RWPE1 (cell line): Measurements from ENCODE around the gene LGALS3BP.
A peak's percentile ranks its signal among the peaks of the same experiment; 100 is the strongest.

Experiments used
- CTCF ChIA-PET: fragments of 350-600 bp; sonication (Branson Sonifier 250); formaldehyde crosslinking; extraction: SDS; loops from one replicate; lab custom pipeline; 2021; lab: Yijun Ruan, JAX
- POLR2A ChIA-PET: fragments of 400-600 bp; formaldehyde crosslinking; extraction: SDS; loops from one replicate; lab custom pipeline; 2020; ENCODE audit warnings: antibody characterized with exemption; ENCODE audit not compliant: low non-redundant PET; lab: Yijun Ruan, JAX
- DNase-seq: peaks from one replicate; pipeline ENCODE4 v3.0.0; 2012; ENCODE audit warnings: low spot score
- H3K27ac ChIP-seq: fragments of 450-650 bp; 2 replicates; pipeline ENCODE4 v1.5.1; 2017
- CTCF ChIP-seq: fragments of 450-650 bp; conservative IDR thresholded peaks from 2 replicates; pipeline ENCODE4 v1.5.1; 2017; ENCODE audit warnings: low read depth, mild to moderate bottlenecking

The LGALS3BP gene

GRCh38 chr17:78979780-78980623 lies at the start of gene LGALS3BP:
TSS of gene LGALS3BP (minus strand) at chr17:78979923. CDS start at chr17:78977191, 2,732 bp downstream.
- ChIA-PET POLR2A (no interaction called here), CTCF (interaction anchor here (0.6 kb wide), 1 partner anchor 282 kb away, joined by 3 read pairs; no protein-coding TSS in a partner anchor)
- no peak for TF ChIP-seq CTCF
- peak within 1 kb of the TSS; percentile 88 for H3K27ac ChIP-seq
- peak; percentile 93 for DNase-seq

- ChIA-PET CTCF (interaction anchor here (0.7 to 1.2 kb wide), 5 partner anchors 14 to 358 kb away, joined by 3 to 6 read pairs (median 3); no protein-coding TSS in a partner anchor), POLR2A (interaction anchor here (0.6 to 0.7 kb wide), 2 partner anchors 12 to 19 kb away, joined by 5 to 6 read pairs; partner anchors contain the start of gene CANT1)
- H3K27ac ChIP-seq, result peak overlapping the region; percentile 83
- DNase-seq, result no peak
- TF ChIP-seq CTCF, result no peak; the same call in 1 of the 2 replicates
Observed at GRCh38 chr17:79028496-79029326, 49.0 kb upstream of the LGALS3BP start.

GRCh38 chr17:79027925-79028491 lies 48.3 kb upstream of the LGALS3BP start:
- ChIA-PET POLR2A (interaction anchor here (0.6 to 0.7 kb wide), 2 partner anchors 13 to 66 kb away, joined by 5 to 9 read pairs; no protein-coding TSS in a partner anchor), CTCF (interaction anchor here (0.7 to 1.2 kb wide), 5 partner anchors 14 to 54 kb away, joined by 3 to 4 read pairs (median 3); no protein-coding TSS in a partner anchor)
- peak overlapping the region; percentile 83 for H3K27ac ChIP-seq
- TF ChIP-seq CTCF, result no peak
- DNase-seq, result no peak

GRCh38 chr17:79027274-79027924 lies 47.7 kb upstream of the LGALS3BP start:
- no peak for DNase-seq
- POLR2A ChIA-PET, result interaction anchor here (0.6 kb wide), 1 partner anchor 67 kb away, joined by 9 read pairs; no protein-coding TSS in a partner anchor

More at GRCh38 chr17:79027274-79027924, 47.7 kb upstream of the LGALS3BP start:
- TF ChIP-seq CTCF, result no peak
- H3K27ac ChIP-seq, result peak overlapping the region; percentile 83
- CTCF ChIA-PET, result interaction anchor here (0.7 to 1.2 kb wide), 3 partner anchors 15 to 55 kb away, joined by 3 to 4 read pairs (median 3); no protein-coding TSS in a partner anchor
